Heart left ventricle (tissue), 16 donors: Measurements from ENCODE around the gene RNF126. TPM values are rescaled to one million over a fixed set of nuclear protein-coding genes. Genes with fewer than 3 reads are reported as not detected.

Source experiments
- ATAC-seq, 4 donors: fragments of 200-7000 bp; cut with Tn5 transposase; one replicate each; pipeline ENCODE4 v1.9.1; 2020 to 2022; ENCODE audit warnings: moderate library complexity in 4 of 4, mild to moderate bottlenecking in 3 of 4, moderate number of reproducible peaks in 1 of 4
- DNase-seq, 5 donors: peaks; one replicate each; pipeline ENCODE4 v3.0.0-alpha.2; 2020
- H3K27ac ChIP-seq, 12 donors: fragments of 200-600 bp; sonication (generic) in 4 of 12; one replicate each; pipeline versions ENCODE4 v1.5.0 to v1.8.0; 2016 to 2022; ENCODE audit warnings: mild to moderate bottlenecking in 2 of 12
- H3K27me3 ChIP-seq, 9 donors: fragments of 200-600 bp; sonication (generic) in 2 of 9; one replicate each; pipeline versions ENCODE4 v1.5.1 to v1.8.0; 2016 to 2022; ENCODE audit warnings: mild to moderate bottlenecking in 3 of 9
- H3K36me3 ChIP-seq, 9 donors: fragments of 200-600 bp; sonication (generic) in 2 of 9; one replicate each; pipeline versions ENCODE4 v1.5.0 to v1.8.0; 2018 to 2022; ENCODE audit warnings: mild to moderate bottlenecking in 2 of 9
- H3K4me1 ChIP-seq, 12 donors: fragments of 200-600 bp; sonication (generic) in 4 of 12; one replicate each; pipeline versions ENCODE4 v1.5.0 to v1.8.0; 2016 to 2022; ENCODE audit warnings: mild to moderate bottlenecking in 3 of 12
- H3K4me3 ChIP-seq, 12 donors: fragments of 200-600 bp; sonication (generic) in 4 of 12; one replicate each; pipeline versions ENCODE4 v1.5.0 to v1.8.0; 2017 to 2022; ENCODE audit warnings: mild to moderate bottlenecking in 9 of 12, moderate library complexity in 4 of 12
- H3K9me3 ChIP-seq, 12 donors: fragments of 200-600 bp; sonication (generic) in 4 of 12; one replicate each; pipeline versions ENCODE4 v1.5.0 to v1.8.0; 2016 to 2022; ENCODE audit warnings: mild to moderate bottlenecking in 1 of 12
- POLR2A ChIP-seq, 2 donors: fragments of 450-650 bp; IDR thresholded peaks; one replicate each; pipeline ENCODE4 v1.6.1; 2017; ENCODE audit warnings: antibody characterized with exemption in 2 of 2, mild to moderate bottlenecking in 2 of 2, moderate library complexity in 2 of 2
- WGBS, 4 donors: extraction: QIAGEN DNeasy Blood & Tissue Kit in 2 of 4; methylation state at CpG; one replicate each; pipeline versions ENCODE4 v1.1.5 to v1.1.7; 2013 to 2018; 5-methylcytosine and 5-hydroxymethylcytosine counted together
- intact Hi-C, 10 donors: fragments of 100-400 bp; cut with DNase I; formaldehyde crosslinking; loops; one replicate each; pipeline versions ENCODE4 v1.11.1 to v1.14.2; 2022
- polyA plus RNA-seq, 2 donors: library from polyadenylated mRNA; stranded (reverse); fragments of 200-250 nt; gene quantifications; one replicate each; pipeline ENCODE4 v1.2.3, GENCODE V29; 2013
- total RNA-seq, 9 donors: library from RNA; depleted of rRNA in 2 of 9; stranded (reverse); fragments of >200 nt in 2 of 9; fragmentation: NEBNext Ultra II Directional in 3 of 9; extraction: Animal tissue kit (Norgen Biotek cat#: 25700) in 3 of 9; gene quantifications; one replicate each; pipeline versions ENCODE4 v1.1.0 to v1.2.4, GENCODE V29; 2016 to 2023
- TF ChIP-seq, protein P1 (sequence below), 12 donors: fragments of 200-600 bp; sonication (generic) in 4 of 12; IDR thresholded peaks; one replicate each; pipeline versions ENCODE4 v1.5.0 to v1.8.0; 2018 to 2022; ENCODE audit warnings: antibody characterized with exemption in 12 of 12, mild to moderate bottlenecking in 5 of 12
- donor health status: ischemic (EF 13 %, LVEDD 7.1; RV severe dilation, severe dysfunction).
- donor health status: healthy with polysubstance abuse.
- donor health status: DM: no; HTN: yes; CAD: no.
- donor health status: DM: no; HTN: no; CAD: no.
- donor health status: ischemic (EF 25% LVEDD 6.9; RV normal size, moderate dysfunction).
- donor health status: ischemic (EF 25% LVEDD 5.7; RV mildly dilated, moderate dysfunction).
- donor health status: healthy.
- donor health status: DM: yes; HTN: yes; CAD: no.
- donor health status: ischemic (EF 35%, LVEDD 5.7; RV mildly dilated, moderate dysfunction).
- donor health status: nonischemic (EF 11% LVEDD 7.7; RV severe dilation, severe dysfunction).
- donor health status: DM: yes; HTN: yes; CAD: no.
- donor health status: PGD.
- donor health status: ischemic (EF 29% LVEDD 5.4; RV normal size, mild dysfunction).
- donor health status: nonischemic (EF 23%, LVEDD 6.1; RV moderate dilation, normal function).

Gene RNF126
- total and polyA plus RNA-seq, 11 donors = 21.6 to 105 (median 29.4) TPM

GRCh38 chr19:695352-695949 is 32.4 kb upstream of the RNF126 start, which contains the start of gene PRSS57:
TSS of gene PRSS57 (minus strand) at chr19:695452. CDS start at chr19:695430, 22 bp downstream.
- intact Hi-C loops = no loop called here
- no peak for TF ChIP-seq POLR2A (IDR thresholded peaks at IDR 0.05)
- no peak within 1 kb of the TSS for H3K27ac ChIP-seq
- peaks cover 0 to 17% (median 5%) of the 10 kb centered on the region in 9 donors for H3K27me3 ChIP-seq
- H3K4me1 ChIP-seq = peaks cover 0 to 15% (median 0%) of the 10 kb centered on the region in 12 donors
- WGBS, 4 donors = 64 to 81% (median 73%) methylated on average over 15 to 31 of the region's 31 CpGs
- DNase-seq = no peak
- no peaks in the 10 kb centered on the region for H3K9me3 ChIP-seq
- no peaks in the 10 kb centered on the region for H3K36me3 ChIP-seq
- ATAC-seq = no peak
- H3K4me3 ChIP-seq = peak within 1 kb of the TSS in 1 of 12 donors; percentile 5

DNA sequence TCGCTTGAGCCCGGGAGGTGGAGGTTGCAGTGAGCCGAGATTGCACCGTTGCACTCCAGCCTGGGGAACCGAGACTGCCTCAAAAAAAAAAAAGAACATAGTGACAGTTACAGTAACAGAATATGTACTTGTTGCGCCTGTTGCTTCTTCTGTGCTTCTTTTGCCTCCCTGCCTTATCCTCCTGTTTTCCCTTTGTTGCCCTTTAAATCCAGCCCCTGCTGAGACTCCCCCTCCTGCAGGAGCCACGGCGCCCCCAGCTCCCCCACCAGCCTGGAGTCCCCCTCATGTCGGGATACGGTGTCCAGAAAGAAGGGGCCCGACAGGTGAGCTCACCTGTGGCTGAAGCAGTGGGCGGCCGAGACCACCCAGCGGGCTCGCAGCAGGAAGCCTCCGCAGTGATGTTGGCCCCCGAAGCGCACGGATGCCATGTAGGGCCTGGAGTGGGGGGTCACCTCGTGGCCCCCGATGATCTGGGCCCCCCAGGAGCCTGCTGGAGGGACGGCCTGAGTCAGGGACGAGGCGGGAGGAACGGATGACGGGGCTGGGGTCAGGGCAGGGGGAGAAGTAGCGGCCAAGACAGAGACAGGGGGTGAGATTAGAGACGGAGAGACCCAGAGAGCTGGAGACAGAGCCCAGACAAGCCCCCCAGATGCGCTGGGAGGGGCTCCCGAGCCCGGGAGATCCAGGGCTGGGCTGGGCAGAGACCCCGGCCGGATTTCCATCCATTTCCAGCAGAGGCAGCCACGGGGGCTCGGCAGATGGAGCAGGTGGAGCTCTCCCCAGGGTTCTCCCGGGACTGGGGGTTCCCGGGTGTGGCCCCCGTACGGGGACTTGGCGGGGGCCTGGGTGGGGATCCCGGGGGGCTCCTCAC is 31.7 kb upstream of the RNF126 start:
- Histone ChIP-seq H3K36me3 (no peaks in the 10 kb centered on the region), H3K4me3 (peak overlapping the region in 1 of 12 donors; percentile 5), H3K4me1 (peaks cover 0 to 15% (median 0%) of the 10 kb centered on the region in 12 donors), H3K9me3 (no peaks in the 10 kb centered on the region), H3K27me3 (peaks cover 0 to 17% (median 5%) of the 10 kb centered on the region in 9 donors), H3K27ac (no peak overlapping the region)
- peak in 1 of 4 donors; percentile 27 for ATAC-seq
- DNase-seq = no peak
- WGBS, 4 donors = 44 to 55% (median 50%) methylated on average over 22 to 41 of the region's 41 CpGs
- TF ChIP-seq, protein P1, sequence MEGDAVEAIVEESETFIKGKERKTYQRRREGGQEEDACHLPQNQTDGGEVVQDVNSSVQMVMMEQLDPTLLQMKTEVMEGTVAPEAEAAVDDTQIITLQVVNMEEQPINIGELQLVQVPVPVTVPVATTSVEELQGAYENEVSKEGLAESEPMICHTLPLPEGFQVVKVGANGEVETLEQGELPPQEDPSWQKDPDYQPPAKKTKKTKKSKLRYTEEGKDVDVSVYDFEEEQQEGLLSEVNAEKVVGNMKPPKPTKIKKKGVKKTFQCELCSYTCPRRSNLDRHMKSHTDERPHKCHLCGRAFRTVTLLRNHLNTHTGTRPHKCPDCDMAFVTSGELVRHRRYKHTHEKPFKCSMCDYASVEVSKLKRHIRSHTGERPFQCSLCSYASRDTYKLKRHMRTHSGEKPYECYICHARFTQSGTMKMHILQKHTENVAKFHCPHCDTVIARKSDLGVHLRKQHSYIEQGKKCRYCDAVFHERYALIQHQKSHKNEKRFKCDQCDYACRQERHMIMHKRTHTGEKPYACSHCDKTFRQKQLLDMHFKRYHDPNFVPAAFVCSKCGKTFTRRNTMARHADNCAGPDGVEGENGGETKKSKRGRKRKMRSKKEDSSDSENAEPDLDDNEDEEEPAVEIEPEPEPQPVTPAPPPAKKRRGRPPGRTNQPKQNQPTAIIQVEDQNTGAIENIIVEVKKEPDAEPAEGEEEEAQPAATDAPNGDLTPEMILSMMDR (IDR thresholded peaks at IDR 0.05) = no peak
- TF ChIP-seq POLR2A (IDR thresholded peaks at IDR 0.05) = no peak
- intact Hi-C loops = no loop called here

DNA sequence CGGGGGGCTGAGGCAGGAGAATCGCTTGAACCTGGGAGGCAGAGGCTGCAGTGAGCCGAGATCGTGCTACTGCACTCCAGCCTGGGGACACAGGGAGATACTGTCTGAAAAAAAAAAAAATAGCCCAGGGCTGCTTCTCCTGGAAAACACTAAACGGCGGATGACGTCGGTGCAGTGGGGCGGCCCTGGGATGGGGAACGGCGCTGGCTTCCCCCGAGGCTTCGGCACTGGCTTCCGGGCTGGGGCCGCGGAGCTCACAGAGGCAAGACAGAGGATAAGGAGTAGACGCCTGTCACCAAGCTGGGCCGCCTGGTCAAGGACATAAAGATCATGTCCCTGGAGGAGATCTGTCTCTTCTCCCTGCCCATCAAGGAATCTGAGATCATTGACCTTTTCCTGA is 27.2 kb upstream of the RNF126 start:
- no peaks in the 10 kb centered on the region for H3K36me3 ChIP-seq
- no peak for TF ChIP-seq POLR2A (IDR thresholded peaks at IDR 0.05)
- TF ChIP-seq, protein P1 (IDR thresholded peaks at IDR 0.05) = no peak
- no peak overlapping the region for H3K4me3 ChIP-seq
- ATAC-seq (peak in 2 of 4 donors; percentile 32 to 33), DNase-seq (peak in 3 of 5 donors; percentile 48 to 74 (median 67))
- H3K27me3 ChIP-seq = peaks cover 0 to 3% (median 0%) of the 10 kb centered on the region in 9 donors
- H3K27ac ChIP-seq = no peak overlapping the region
- no peaks in the 10 kb centered on the region for H3K9me3 ChIP-seq
- intact Hi-C loops = no loop called here
- peaks cover 0 to 7% (median 0%) of the 10 kb centered on the region in 12 donors for H3K4me1 ChIP-seq
- WGBS, 4 donors = 47 to 67% (median 60%) methylated on average over 18 of the region's 18 CpGs

GRCh38 chr19:688992-689391 is 26.0 kb upstream of the RNF126 start:
- Histone ChIP-seq H3K4me1 (no peaks in the 10 kb centered on the region), H3K9me3 (no peaks in the 10 kb centered on the region), H3K4me3 (no peak overlapping the region), H3K36me3 (no peaks in the 10 kb centered on the region), H3K27me3 (no peaks in the 10 kb centered on the region), H3K27ac (no peak overlapping the region)
- intact Hi-C loops = no loop called here
- no peak for ATAC-seq
- TF ChIP-seq, protein P1 (IDR thresholded peaks at IDR 0.05) = no peak
- TF ChIP-seq POLR2A (IDR thresholded peaks at IDR 0.05) = no peak
- 73 to 96% (median 91%) methylated on average over 17 of the region's 17 CpGs for WGBS, 4 donors
- DNase-seq = no peak
